ENCODE measurements around the gene TSEN34.
"Not testable (repeated sequence)": the region's sequence is repeated elsewhere in the genome, so short reads cannot be mapped to it uniquely, and the experiment has no call there.

TSEN34 gene

GRCh38 chr19:54188215-54188871 is 2.8 kb upstream of the TSEN34 start:
- no peak for DNase-seq (ENCODE audit: low read depth)

GRCh38 chr19:54189145-54189734 is 1.9 kb upstream of the TSEN34 start, which contains the start of gene MBOAT7:
TSS of gene MBOAT7 (minus strand) at chr19:54189580. CDS start at chr19:54188508, 1,072 bp downstream.
- no peak for DNase-seq (ENCODE audit: low read depth)

- DNase-seq (ENCODE audit: low read depth), result peak; percentile 100
Observed at GRCh38 chr19:54189735-54190502, 1.2 kb upstream of the TSEN34 start.

- peak; percentile 98 for DNase-seq (ENCODE audit: low read depth)
Observed at GRCh38 chr19:54190503-54191010, 551 bp upstream of the TSEN34 start.

- no peak for DNase-seq (ENCODE audit: low read depth)
Observed at GRCh38 chr19:54191811-54192453, 824 bp downstream of the TSEN34 start.

- no peak for DNase-seq (ENCODE audit: low read depth)
Observed at GRCh38 chr19:54193011-54193410, 1.9 kb downstream of the TSEN34 start.

- not testable (repeated sequence) for DNase-seq (ENCODE audit: low read depth)
Observed at GRCh38 chr19:54194463-54194862, 3.4 kb downstream of the TSEN34 start.

GRCh38 chr19:54196536-54196935 is 5.4 kb downstream of the TSEN34 start:
- DNase-seq (ENCODE audit: low read depth), result no peak

- DNase-seq (ENCODE audit: low read depth), result no peak
Observed at GRCh38 chr19:54197121-54197520, 6.0 kb downstream of the TSEN34 start.

- DNase-seq (ENCODE audit: low read depth), result no peak
Observed at GRCh38 chr19:54199401-54199800, 8.3 kb downstream of the TSEN34 start.

- DNase-seq (ENCODE audit: low read depth), result no peak
Observed at GRCh38 chr19:54201172-54201701, 10.1 kb downstream of the TSEN34 start.

- DNase-seq (ENCODE audit: low read depth), result no peak
Observed at GRCh38 chr19:54201980-54202379, 10.9 kb downstream of the TSEN34 start.

GRCh38 chr19:54203151-54203611 is 12.1 kb downstream of the TSEN34 start:
- DNase-seq (ENCODE audit: low read depth), result no peak

GRCh38 chr19:54204767-54205468 is 13.8 kb downstream of the TSEN34 start:
- no peak for DNase-seq (ENCODE audit: low read depth)

- DNase-seq (ENCODE audit: low read depth), result no peak
Observed at GRCh38 chr19:54206030-54206830, 15.1 kb downstream of the TSEN34 start.

GRCh38 chr19:54206831-54207177 is 15.7 kb downstream of the TSEN34 start:
- DNase-seq (ENCODE audit: low read depth), result no peak

GRCh38 chr19:54207193-54207592 is 16.1 kb downstream of the TSEN34 start:
- DNase-seq (ENCODE audit: low read depth), result not testable (repeated sequence)

- DNase-seq (ENCODE audit: low read depth), result no peak
Observed at GRCh38 chr19:54207676-54207982, 16.5 kb downstream of the TSEN34 start.

GRCh38 chr19:54207983-54208783 is 17.1 kb downstream of the TSEN34 start:
- peak; percentile 80 for DNase-seq (ENCODE audit: low read depth)

- no peak for DNase-seq (ENCODE audit: low read depth)
Observed at GRCh38 chr19:54208784-54209057, 17.6 kb downstream of the TSEN34 start.

All from non-pigmented ciliary epithelial cell (primary cell).